Hematopoietic multipotent progenitor cell treated with erythropoietin and hydrocortisone succinate and interleukin-3 and kit ligand, for 8 days (in vitro differentiated cells): Measurements from ENCODE around the gene RIOK1.
"Not testable (repeated sequence)": the region's sequence is repeated elsewhere in the genome, so short reads cannot be mapped to it uniquely, and the experiment has no call there.

ENCODE experiments used
- DNase-seq: peaks from one replicate; pipeline ENCODE4 v3.0.0-alpha.2; 2015

RIOK1 gene

DNA sequence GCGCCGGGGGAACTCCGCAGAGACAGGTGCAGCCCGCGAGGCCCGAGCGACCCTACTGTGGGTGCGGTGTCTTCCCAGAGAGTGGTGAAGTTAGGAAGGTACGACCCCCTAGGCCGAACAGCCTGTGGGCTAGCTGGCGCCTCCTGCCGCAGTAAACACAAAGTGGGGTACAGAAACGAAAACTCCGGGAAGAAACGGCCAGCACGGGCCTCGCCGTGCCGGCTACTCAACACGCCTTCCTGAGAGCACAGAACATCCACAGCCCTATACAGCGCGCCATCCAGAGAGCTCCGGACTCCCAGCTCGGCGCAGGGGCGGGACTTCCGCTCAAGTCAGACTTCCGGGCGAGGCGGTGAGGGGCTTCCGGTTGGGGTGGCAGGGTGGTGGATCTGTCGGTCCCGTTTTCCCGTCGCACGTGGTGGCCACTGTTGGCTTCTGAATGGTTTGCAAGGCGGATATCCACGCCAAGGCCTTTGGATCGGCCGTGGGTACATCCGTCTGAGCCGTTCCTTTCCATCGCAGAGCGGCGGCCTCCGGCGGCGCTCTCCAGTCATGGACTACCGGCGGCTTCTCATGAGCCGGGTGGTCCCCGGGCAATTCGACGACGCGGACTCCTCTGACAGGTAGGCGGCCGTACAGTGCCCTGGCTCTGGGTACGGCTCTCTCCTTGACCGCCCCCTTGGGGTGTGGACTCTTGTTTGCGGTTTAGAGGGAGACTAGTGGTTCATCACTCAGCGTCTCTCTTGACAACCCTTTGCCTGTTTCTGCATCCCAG, at the start of gene RIOK1, which contains the start of gene CAGE1:
TSS of gene RIOK1 (plus strand) at position 358 of the 775 bp plus-strand sequence. CDS start at position 553, 195 bp downstream.
TSS of gene CAGE1 (minus strand) at position 292 of the 775 bp plus-strand sequence. CDS start 2,569 bp downstream, outside the sequence.
- peak; percentile 98 for DNase-seq

DNA sequence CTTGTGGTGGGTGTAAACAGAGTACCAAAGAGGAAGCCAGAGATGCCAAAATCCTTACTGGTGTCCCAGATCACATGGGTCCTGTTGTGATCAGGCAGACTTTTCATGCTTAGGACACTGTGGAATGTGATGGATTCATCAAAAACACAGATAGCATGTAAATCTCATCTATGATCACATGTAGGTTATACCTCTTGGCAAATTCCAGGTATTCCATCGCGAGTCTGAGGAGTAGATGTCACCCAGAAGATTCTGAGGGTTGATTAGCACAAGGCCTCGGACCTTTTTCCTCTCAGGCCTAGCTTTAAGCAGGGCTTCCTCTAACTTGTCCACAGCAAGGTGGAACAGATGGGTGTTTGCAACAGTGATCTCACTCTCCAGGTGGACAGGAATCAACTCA, 48.3 kb upstream of the RIOK1 start:
- no peak for DNase-seq

DNA sequence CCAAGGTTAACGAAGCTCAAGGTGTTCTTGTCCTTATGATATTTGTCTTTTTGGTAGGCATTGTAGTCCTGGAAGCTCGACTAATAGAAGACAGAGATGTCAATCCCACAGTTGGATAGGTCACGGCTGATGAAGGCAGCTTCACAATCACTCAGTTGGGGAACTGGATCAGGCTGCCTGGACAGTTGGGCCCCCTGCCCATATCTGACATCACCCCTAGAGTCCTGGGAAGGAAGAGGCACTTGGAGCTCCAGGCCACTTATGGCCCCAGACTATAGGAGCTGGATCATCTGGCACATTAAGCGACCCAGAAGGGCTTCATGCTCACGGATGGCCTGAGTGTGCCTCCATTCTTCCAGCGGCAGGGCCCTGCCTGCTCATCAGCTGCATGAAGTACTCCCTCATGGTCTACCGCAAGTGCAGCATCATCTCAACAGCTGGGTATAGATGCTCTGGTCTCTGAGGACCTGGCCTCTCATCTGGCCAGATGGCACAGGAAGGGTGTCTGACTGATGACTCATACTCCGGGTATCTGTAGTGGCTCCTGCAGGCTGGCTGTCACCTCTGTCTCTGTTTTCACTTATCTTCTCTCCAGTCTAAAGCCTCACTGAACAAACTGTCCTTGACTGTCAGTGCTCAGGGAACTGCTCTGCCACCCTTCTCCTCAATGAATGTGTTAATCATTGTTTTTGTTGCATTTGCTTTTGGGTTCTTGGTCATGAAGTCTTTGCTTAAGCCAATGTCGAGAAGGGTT, 47.4 kb upstream of the RIOK1 start:
- DNase-seq = peak; percentile 73

DNA sequence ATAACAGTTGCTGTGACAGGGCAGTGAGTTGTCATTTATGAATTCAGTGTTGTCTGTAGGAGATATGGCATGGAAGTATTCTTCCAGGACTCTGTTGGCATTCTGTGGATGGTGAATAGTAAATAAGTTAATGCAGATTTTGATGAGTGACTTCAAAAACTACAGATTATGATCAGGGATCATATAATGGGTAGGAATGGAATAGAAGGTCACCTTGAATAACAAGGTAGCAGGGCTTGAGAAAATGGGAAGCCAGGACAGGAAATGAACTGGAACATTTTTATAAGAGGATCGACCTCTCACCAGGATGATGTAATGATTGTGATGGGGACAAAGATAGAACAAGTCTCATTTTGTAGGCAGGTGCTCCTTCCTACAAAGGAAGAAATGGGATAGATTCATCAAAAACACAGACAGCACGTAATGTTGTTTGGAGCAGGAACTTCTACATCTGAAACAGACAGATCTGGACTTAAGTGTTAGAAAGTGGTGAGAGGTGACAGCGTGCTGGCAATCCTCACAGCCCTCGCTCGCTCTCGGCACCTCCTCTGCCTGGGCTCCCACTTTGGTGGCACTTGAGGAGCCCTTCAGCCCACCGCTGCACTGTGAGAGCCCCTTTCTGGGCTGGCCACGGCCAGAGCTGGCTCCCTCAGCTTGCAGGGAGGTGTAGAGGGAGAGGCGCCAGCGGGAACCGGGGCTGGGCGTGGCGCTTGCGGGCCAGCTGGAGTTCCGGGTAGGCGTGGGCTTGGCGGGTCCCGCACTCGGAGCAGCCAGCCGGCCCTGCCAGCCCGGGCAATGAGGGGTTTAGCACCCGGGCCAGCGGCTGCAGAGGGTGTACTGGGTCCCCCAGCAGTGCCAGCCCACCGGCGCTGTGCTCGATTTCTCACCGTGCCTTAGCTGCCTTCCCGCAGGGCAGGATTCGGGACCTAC, 45.8 kb upstream of the RIOK1 start:
- no peak for DNase-seq

DNA sequence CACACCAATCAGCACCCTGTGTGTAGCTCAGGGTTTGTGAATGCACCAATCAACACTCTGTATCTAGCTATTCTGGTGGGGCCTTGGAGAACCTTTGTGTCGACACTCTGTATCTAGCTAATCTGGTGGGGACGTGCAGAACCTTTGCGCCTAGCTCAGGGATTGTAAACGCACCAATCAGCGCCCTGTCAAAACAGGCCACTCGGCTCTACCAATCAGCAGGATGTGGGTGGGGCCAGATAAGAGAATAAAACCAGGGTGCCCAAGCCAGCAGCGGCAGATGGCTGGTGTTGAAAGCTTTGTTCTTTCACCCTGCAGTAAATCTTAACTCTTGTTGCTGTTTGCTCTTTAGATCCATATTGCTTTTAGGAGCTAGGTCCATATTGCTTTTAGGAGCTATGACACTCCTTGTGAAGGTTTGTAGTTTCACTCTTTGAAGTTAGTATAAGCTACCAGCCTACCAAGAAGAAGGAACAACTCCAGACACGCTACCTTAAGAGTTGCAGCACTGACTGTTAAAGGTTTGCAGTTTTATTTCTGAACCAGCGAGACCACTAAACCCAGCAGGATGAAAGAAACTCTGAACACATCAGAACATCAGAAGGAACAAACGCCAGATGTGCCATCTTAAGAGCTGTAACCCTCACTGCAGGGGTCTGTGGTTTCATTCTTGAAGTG, 44.7 kb upstream of the RIOK1 start:
- DNase-seq = not testable (repeated sequence)

DNA sequence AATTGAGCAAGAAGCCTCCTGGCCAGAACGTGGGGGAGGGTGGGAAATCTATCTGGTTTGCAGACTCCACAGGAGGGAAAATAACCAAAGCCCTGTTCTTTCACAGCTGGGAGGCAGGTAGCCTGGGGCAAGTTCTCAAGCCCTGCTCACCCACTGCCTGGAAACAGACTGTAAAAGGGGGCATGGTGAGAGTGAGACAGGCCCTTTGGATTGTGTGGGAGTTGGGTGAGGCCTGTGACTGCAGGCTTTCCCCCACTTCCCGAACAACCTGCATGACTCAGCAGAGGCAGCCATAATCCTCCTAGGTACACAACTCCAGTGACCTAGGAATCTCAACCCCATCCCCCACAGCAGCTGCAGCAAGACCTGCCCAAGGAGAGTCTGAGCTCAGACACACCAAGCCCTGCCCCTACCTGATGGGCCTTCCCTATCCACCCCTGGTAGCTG, 42.0 kb upstream of the RIOK1 start:
- DNase-seq = not testable (repeated sequence)

DNA sequence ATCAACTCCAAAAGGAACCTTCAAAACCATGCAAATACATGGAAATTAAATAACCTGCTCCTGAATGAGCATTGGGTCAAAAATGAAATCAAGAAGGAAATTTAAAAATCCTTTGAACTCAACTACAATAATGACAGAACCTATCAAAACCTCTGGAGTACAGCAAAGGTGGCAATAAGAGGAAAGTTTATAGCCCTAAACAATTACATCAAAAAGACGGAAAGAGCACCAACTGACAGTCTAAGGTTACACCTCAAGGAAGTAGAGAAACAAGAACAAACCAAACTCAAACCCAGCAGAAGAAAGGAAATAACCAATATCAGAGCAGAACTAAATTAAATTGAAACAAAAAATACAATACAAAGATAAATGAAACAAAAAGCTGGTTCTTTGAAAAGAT, 39.0 kb upstream of the RIOK1 start:
- not testable (repeated sequence) for DNase-seq

DNA sequence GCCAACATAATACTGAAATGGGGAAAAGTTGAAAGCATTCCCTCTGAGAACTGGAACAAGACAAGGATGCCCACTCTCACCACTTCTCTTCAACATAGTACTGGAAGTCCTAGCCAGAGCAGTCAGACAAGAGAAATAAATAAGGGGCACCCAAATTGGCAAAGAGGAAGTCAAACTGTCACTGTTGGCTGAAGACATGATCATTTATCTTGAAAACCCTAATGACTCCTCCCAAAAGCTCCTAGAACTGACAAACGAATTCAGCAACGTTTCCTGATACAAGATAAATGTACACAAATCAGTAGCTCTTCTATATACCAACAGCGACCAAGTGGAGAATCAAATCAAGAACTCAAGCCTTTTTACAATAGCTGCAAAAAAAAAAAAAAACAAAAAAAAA, 37.7 kb upstream of the RIOK1 start:
- peak; percentile 58 for DNase-seq

DNA sequence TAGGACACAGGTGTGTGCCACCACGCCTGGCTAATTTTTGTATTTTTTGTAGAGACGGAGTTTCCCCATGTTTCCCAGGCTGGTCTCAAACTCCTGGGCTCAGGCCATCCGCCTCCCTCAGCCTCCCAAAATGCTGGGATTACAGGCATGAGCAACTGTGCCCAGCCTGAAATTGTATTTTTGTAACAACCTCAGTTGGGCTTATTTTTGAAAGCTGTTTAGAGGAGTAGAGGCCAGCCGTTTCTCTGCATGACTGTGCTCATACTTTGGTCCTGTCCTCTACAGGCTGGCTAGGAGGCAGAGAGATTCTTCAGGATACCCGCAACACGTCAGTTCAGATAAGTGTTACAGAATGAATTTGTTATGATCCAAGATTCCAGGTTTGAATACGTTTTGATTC, 22.2 kb upstream of the RIOK1 start:
- DNase-seq = no peak

DNA sequence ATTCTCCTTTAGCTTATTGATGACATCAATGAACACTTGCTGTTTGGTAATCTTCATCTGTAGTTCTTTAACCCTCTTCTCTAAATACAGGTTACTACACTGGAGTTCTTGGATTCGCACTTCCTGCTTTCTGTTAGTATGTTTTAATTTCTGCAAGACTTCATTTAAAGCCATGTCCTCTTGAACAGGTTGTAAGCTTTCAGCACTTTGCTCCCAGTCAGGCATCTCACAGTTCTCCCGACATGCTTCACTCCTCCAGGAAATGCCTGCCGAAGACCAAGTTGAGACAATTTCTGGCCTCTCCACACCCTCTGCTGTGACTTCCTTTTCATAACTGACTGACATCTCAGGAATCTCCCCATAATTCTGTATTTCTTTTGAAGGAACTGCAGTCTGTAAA, 15.9 kb upstream of the RIOK1 start:
- DNase-seq = no peak

DNA sequence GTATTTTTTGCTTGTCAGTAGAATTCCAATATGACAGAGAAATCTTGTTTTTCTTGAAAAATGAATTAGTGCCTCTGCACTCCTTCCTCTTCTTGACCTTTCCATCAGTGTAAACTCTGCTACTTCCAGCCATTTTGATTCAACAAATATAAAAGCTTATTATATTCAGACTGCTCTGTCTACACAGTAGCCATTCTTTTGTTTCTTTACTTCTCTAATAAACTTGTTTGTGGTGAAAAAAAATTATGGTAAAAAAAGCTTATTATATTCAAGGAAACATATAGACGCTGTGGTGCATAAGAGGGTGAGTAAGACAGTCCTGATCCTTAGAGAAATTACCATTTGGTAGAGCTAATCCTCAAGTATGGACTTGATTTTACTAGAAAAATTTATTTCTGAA, 11.6 kb upstream of the RIOK1 start:
- no peak for DNase-seq

DNA sequence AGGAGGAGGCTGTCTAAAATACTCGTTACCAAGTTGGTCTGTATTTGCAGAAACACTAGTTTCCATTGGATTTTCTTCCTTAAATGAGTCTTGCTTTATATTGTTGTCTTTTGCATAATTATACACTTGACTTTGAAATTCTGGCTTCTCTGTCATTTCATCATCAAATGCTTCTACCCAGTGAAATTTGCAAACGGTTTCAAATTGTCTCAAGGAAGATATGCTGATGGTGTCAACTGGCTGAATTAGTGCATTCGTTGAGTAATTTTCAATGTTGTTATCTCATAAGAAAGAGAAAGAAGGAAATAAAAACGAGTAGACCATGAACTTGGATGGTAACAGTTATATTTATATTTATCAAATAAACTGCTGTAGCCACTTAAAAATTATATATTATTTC, 10.9 kb upstream of the RIOK1 start:
- DNase-seq = no peak

DNA sequence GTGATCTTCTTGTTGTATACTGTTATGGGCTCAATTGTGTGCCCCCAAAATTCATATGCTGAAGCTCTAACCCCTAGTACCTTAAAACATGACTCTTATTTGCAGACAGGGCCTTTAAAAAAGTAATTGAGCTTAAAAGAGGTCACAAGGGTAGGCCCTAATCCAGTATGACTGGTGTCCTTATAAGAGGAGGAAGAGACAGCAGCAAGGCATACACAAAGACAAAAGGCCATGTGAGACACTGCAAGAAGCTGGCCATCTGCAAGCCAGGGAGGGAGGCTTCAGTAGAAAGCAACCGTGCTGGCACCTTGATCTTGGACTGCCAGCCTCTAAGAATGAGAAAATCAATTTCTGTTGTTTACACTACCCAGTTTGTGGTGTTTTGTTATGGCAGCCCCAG, 8.5 kb upstream of the RIOK1 start:
- no peak for DNase-seq

DNA sequence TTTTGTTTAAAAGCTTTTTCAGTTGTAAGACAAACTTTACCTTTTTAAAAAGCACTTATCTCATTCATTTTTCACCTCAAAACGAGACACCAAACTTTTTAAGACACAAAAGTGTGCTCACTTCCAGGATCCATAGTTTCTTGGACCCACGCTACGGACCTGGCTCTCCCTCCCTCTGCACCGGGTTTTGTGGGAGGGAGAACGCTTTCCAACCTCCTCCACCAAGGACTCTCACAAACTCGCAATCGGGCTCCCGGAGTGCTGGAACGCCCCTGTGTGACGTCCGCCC, 502 bp upstream of the RIOK1 start:
- peak; percentile 83 for DNase-seq

DNA sequence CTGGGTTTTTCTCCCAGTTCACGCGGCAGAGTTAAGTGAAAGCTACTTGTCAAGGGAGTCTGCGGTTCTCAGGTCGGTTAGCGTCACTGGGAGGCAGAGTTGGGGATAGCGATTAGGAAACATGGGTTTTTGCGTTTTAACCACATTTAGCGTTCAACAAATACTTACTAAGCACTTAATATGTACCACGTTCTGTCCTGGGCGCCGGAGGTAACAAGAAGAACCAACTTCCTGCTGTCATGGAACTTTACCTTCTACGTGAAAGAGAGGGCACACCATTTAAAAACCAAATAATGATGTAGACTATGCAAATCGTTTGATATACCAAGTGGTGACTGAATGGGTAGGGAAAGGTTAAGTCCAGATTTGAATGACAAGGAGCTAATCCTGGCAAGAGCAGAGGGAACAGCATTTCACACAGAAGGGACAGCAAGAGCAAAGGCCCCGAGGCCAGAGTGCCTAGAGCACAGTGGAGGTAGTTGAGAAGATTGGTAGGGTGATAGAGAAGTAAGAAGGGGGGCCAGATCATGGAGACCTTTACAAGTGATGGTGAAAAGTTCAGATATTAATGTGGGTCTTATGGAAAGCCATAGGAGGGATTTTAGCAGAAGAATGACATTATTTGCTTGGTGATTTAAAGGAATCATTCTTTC, 744 bp downstream of the RIOK1 start:
- DNase-seq = peak; percentile 20

DNA sequence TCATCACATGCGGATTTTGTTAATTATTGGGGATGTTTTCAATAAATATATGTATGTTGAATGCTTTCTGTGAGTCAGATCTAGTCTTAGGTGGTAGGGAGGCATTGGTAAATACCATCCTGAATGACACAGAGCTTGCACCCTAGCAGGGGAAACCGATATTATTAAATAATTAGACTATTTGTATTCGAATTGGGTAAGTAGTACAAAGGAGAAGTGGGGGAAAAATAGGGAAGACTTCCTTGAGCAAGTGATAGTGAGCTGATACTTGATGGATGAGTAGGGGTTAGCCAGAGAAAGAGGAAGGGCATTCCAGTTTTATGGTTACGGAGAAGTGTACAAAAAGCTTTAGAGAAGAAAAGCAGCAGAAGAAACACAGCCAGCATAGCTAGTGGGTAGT, 1.5 kb downstream of the RIOK1 start:
- DNase-seq = no peak

DNA sequence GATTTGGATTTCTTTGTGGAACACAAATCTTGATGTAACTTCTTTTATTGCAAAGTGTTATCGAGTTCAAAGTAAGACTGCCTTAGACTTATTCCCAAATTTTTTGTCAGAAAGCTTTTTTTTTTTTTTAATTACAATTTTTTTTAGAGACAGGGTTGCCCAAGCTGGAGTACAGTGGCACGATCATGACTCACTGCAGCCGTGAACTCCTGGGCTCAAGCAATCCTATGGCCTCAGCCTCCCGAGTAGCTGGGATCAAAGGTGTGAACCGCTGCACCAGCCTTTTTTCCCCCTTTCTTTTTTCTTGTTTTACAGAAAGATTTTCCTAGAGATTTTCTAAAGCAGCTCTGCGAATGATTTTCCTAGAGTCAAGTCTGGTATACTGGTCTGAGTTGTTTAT, 2.8 kb downstream of the RIOK1 start:
- no peak for DNase-seq

DNA sequence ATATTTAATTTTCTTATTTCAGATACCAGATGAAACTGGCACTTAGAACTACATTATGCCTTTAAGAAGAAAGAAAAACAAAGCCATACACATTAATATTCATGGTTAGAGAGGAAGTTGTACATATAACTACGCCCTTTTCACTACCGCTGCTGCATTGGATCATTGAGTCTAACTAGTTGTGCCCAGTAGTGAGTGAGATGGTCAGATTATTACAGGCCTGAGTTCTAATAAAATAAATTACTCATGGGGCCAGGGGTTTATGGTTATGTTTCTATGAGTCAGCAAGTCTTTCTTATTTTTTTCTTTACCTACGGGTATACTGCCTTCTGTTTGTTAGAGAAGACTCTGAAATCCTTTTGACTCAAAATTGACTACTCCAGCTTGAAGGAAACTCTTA, 11.5 kb downstream of the RIOK1 start:
- no peak for DNase-seq

DNA sequence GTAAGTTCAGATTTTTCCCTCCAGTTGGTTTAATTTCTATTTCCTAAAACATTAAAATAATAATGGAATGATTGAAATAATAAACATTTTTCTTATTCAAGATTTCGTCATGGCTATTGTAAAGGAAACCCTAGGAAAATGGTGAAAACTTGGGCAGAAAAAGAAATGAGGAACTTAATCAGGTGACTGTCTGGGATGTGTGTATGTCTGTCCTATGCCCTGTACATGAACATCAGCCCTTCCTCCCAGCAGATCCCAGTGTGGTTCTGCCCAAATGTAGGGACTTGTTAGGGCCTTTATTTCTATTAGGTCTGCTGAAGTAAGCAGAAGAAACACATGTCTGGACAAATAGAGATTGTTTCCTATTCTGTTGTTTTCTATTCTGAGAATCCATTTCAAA, 13.1 kb downstream of the RIOK1 start:
- DNase-seq = no peak

DNA sequence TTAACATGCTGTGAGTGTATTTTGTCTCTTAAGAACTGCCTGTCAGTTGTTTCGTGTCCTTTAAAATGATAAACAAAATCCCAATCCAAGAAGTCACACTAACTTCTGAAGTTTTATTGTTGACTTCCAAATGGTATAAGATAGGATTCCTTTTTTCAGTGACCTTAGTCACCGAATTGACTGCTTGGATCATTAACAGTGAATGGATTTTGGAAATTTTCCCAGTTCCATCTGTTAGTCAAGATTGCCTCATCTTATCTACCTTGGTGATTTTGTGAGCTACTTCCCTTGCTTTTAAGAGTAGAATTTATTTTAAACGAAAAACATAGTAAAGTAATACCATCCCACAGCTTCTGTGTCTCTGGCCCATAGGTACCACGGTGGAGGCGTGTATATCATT, 14.9 kb downstream of the RIOK1 start:
- DNase-seq = no peak

DNA sequence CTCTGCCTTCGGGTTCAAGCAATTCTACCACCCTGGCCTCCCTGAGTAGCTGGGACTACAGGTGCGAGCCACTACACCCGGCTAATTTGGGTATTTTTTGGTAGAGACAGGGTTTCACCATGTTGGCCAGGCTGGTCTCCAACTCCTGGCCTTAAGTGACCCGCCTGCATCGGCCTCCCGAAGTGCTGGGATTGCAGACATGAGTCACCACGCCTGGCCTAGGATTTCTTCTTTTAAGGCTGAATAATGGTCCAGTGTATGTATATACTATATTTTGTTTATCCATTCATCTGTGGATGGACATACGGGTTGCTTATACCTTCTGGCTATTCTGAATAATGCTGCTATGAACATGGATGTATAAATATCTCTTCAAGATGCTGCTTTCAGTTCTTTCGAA, 17.1 kb downstream of the RIOK1 start:
- DNase-seq = no peak

DNA sequence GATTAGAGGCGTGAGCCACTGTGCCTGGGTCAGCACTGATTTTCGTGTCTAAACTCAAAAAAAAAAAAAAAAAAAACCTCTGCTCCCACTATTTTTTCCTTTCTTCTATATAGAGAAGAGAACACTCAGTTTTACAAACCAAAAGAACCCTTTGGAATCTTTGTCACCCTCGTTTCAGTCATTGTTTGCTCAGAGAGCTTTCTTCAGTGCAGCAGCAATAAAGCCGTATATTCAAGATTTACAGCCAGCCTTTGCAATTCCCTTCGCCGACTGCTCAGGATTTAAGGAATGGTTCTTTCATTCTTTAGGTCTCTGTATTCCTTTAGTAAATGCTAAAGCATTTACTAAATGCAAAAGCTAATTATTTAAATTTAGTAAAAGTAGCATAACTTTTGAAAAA, 20.1 kb downstream of the RIOK1 start:
- DNase-seq = no peak
